IPS-18c (cell line): ENCODE data around the gene GNB1L.
"Not testable (repeated sequence)": the region's sequence is repeated elsewhere in the genome, so short reads cannot be mapped to it uniquely, and the experiment has no call there.

ENCODE experiments used
- H3K4me3 ChIP-seq: 2 replicates; pipeline ENCODE4 v1.7.0; 2013; ENCODE audit warnings: low read depth, mild to moderate bottlenecking, low read length, moderate library complexity; ENCODE audit not compliant: insufficient read depth
- H3K9me3 ChIP-seq: one replicate; pipeline ENCODE4 v1.6.1; 2013; ENCODE audit warnings: mild to moderate bottlenecking, low read length, moderate library complexity; ENCODE audit not compliant: control insufficient read depth, insufficient read depth

The GNB1L gene

DNA sequence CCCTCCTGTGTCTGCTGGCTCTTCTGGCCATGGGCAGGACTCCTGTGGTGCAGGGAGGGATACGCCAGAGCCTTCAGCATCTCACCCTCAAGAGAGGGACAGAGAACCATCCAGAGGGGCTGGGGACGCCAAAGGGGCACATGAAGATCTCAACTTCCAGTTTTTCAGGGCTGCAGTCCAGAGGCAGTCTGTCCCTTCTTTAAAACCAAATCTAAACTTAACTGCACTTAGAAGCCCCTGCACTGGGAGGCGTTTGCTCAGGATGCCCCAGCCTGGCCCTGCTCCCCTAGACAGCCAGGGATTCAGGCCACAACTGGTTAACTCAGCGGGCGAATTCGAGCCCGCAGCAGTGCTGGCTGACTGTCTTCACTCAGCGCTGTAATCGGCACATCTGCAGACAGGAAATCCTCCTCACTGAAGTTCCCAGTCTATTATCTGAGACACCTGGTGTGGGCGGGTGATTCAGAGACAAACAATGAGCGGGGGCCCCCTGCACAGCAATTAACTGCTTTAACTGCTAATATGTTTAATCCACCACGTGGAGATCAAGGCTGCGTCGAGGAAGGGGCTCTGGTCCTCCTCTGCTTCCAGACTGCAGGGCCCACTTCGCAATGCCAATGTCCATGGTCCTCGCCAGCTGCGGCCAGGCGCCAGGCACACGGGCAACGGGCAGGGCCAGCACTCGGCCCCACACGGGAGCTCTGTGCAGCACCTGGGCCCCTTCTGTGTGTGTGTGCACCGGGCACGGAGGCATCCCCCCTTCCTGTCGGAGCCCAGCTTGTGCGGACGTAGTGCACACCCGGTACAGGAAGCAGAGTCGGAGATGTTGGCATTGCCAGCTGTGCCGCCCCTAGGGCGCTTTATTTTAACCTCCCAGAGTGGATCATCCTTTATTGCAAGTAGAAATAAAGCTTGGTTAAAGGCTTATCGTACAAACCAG lies 36.9 kb upstream of the GNB1L start:
- Histone ChIP-seq H3K4me3 (no peak overlapping the region; the same call in 1 of the 2 replicates), H3K9me3 (no peaks in the 10 kb centered on the region)

DNA sequence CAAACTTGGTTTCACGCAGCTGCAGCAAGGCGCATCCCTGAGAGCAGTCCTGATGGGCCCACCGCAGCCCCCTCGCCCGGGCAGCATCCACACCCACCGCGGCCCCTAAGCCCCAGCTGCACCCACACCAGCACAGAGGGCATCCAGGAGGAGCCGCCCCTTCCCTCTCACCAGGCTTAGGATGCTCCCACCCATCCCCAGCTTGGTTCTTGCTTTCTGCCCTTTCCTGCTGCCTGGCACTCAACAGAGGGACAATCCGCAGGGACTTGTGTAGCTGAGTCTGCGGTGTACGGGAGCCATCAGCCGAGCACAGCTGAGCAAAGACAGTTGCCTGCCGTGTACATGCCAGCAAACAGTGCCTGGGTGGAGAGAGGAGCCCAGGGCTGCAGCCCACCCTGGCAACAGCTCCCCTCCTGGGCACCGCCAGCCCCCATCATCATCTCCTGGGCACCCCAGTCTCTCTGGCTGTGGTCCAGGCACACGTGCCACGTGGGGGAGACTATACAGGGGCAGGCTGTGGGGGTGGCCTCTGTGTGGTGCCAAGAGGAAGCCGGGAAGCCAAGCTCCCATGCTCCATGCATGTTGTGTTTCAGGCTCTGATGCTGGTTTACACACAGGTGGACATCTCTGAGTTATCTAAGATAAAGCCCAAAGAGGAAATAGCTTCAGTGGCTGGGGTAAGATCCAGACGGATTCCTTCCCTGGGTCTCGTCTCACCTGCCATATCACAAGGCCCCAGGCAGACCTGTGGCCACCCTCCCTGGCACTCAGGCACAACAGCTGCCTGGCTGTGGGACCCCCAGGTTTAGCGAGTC lies 36.0 kb upstream of the GNB1L start:
- H3K9me3 ChIP-seq: no peaks in the 10 kb centered on the region
- no peak overlapping the region for H3K4me3 ChIP-seq

DNA sequence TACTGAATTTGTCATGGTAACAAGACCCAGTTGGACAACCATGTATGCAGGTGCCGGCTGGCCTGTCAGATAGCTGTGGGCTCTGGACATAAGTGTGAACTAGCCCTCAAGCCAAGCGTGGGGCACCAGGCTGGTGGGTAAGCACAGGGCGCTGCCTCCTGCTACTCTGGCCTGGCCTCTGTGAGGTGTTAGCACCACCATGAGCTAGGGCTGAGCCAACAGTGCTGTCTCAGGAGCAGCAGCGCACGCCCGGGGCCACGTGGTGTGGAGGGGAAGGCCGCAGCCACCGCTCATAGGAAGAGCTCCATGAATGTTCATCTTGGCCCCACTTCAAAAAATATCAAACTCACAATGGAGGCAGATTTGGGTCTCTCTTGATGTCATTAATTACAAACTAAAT lies 35.3 kb upstream of the GNB1L start:
- H3K4me3 ChIP-seq: no peak overlapping the region
- no peaks in the 10 kb centered on the region for H3K9me3 ChIP-seq

DNA sequence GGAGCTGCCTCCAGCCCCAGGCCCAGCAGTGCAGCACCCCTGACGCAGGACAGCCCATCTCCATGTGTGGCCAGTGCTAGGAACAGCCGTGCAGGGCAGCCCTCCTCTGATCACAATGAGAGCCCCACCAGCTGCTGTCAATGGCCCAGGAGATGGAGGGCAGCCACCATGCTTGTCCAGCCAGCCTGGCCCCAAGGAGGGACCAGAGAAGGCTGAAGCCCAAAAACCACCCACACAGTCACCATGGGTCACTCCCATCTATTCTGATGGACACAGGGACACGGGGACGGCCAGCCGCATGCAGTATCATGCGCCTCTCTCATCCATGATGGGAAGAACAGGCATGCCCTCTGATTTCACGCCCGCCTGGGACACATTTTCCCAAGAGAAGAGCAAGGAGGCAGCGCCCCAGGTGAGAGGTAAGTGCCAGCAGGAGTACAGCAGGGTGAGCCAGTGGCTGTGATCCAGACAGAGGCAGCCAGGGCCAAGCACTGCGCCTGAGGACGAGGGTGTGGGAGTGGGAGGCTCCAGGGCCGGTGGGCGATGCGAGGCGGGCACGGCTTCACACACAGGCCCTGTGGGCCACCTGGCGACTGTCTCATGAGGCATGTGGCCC lies 33.6 kb upstream of the GNB1L start:
- H3K9me3 ChIP-seq: no peaks in the 10 kb centered on the region

DNA sequence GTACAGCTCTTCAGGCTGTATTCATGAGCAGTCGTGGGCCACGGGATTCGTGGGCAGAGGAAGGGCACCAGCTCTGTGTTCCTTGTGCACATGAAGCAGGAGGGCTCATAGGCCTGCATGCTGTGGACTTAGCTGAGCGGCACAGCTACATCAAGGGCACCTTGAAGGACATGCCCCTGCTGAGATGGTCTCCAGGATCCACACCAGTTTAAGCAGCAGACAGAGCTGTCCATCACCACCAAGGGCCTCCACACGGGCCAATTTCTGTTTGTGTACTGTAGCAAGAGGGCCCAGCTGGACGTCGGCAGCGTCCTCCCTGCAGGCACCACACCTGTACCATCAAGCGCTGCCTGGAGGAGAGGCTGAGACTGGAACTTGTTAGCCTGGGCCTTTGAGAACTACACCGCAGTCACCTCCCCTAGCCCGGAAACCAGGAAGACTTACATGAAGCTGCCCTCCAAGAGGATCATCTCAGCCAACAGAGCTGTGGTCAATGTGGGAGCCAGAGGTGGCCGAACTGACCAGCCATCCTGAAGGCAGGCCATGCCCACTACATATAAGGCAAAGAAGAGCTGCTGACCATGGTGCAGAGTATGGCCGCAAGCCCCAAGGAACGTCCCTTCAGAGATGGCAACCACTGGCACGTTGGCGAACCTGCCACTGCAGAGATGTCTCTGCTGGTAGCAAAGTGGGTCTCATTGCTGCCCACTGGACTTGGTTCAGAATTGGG lies 32.7 kb upstream of the GNB1L start:
- Histone ChIP-seq H3K4me3 (no peak overlapping the region), H3K9me3 (no peaks in the 10 kb centered on the region)

More for the DNA sequence above, 33.6 kb upstream of the GNB1L start:
- H3K4me3 ChIP-seq: no peak overlapping the region

DNA sequence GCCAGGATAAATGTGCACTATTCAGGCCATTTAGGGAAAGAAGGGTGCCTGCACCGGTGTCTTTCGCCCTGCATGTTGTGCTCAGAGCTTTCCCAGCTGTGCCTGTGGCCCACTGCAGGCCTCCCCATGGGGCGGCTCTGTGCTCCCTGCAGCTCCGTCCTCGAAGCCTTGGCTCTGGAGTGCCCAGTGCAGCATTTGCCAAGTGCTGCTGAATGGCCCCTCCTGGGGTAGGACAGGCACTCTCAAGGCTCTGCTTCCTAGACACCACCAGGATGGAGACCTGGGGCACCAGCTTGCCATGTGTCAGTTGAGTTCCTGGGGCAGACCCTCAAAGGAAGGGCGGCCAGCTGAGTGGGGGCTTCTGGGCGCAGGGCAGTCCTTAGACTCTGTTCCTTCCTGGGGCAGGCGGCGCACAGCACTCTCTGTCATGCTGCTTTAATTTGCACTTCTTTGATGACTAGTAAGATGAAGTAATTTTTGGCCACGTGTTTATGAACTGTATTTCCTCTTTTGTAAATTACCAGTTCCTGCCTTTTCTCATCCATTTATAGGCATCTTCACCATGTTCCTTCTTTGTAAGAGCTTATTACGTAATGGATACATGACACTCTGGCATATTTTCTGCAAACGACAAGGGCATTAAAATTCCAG lies 32.1 kb upstream of the GNB1L start:
- no peaks in the 10 kb centered on the region for H3K9me3 ChIP-seq
- no peak overlapping the region for H3K4me3 ChIP-seq

DNA sequence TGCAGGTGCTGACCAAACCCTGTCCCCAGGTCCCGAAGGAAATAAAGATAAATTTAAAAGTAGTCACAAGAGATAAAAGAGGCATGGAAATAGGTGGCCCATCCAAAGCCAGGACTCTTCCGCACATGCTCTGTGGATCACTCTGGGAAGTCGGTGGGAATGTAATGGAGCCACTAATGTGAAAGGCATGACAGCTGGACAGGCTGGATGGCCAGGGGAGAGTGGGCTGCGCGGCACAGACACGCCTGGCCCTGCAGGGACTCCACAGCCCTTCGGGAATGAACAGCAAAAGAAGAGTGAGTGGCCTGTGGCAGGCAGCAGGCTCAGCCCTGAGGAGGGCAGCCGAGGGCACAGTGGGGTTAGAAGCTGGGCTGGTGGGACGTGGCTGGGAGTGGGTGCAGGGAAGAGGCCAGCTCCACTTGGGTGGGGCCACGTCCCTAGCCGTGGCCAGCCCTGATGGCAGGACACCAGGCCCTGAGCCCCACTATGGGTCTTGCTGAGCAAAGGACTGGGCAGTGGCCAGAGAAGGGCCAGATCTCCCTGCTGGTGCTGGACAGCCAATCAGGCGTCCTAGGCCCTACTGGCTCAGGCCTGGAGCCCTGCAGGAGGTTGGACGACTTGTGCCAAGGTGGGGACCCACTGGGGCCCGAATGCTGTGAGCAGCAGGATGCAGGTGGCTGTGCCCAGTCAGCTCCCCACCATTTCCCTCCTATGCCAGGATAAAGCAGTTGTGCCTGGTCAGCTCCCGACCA lies 31.3 kb upstream of the GNB1L start:
- H3K4me3 ChIP-seq: no peak overlapping the region
- H3K9me3 ChIP-seq: no peaks in the 10 kb centered on the region

DNA sequence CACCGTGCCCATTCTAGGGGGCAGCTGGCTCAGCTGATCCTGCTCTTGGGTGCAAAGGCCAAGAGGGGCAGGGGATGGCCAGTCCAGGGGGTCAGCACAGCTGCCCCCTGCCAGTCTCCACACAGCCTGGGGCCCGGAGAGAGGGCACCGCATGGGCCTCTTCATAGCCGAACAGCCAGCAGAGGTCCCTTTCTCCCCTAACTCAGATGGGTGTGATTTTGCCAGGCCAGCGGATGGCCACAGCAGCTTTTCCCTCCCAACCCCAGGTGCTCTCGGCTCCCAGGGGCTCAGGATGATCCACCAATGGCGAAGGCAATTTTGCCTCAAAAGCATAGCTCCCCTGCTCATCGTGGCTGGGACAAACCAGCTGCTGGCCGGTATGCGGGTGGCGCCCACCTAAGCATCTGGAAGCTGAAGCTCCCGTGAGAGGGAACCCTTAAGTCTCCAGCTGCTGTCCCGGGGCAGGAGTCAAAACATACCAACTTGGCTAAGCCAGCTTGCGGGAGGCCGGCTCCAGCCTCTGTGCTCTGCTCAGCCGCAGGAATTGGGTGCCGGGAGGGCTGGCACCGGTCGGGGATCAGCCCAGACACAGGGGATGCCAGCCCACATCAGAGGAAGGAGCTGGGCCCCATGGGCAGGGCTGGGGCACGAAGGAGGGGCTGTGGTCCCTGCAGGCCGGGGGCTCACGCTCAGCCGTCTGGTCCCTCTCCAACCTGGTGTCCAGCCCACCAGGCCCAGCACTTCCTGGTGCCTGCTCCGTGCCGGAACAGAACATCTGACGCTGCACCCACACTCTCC lies 30.5 kb upstream of the GNB1L start:
- Histone ChIP-seq H3K9me3 (no peaks in the 10 kb centered on the region), H3K4me3 (no peak overlapping the region)

DNA sequence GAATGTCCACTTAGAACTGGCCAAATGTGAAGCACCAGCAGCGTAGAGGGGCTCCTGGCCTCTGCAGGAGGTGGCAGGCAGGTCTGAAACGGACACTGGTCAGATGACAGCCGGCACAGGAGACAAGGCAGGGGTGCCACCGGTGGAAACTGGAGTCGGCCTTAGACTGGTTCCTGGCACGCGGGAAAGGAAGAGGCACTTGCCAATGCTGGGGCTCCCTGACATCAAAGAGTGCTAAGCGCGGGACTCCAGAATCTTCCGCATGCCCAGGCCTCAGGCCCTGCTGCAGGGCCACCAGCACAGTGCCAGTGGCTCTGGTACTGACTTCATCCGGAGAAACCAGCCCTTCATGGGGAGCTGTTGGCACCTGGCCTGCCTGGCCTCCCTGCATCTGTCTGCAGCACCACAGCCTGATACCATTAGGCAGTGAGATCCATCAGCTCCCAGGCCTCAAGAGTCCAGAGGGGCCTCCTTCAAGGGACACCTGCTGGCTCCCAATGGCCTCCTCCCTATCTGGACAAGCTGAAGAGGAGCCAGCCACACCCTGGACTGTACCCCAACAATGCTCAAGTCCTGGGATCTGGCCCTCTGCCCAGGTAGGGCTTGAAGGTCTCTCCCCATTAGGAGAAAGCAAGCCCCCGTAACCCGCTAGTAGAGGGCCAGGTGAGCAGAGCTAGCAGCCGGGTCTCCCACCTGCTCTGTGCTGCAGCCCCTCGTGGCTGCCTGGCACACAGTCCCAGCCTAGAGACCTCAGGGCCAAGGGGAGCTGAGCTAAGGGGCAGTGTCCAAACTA lies 29.7 kb upstream of the GNB1L start:
- H3K9me3 ChIP-seq: no peaks in the 10 kb centered on the region
- H3K4me3 ChIP-seq: no peak overlapping the region

DNA sequence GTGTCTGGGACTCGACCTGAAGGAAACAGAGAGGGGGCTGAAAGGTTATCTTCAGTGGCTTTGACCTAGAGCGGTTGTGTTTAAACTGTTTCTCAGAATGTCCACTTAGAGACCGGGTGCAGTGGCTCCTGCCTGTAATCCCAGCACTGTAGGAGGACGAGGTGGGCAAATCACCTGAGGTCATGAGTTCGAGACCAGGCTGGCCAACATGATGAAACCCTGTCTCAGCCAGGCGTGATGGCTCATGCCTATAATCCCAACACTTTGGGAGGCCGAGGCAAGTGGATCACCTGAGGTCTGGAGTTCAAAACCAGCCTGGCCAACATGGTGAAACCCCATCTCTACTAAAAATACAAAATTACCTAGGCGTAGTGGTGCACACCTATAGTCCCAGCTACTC lies 28.8 kb upstream of the GNB1L start:
- not testable (repeated sequence) for H3K9me3 ChIP-seq, H3K4me3 ChIP-seq

DNA sequence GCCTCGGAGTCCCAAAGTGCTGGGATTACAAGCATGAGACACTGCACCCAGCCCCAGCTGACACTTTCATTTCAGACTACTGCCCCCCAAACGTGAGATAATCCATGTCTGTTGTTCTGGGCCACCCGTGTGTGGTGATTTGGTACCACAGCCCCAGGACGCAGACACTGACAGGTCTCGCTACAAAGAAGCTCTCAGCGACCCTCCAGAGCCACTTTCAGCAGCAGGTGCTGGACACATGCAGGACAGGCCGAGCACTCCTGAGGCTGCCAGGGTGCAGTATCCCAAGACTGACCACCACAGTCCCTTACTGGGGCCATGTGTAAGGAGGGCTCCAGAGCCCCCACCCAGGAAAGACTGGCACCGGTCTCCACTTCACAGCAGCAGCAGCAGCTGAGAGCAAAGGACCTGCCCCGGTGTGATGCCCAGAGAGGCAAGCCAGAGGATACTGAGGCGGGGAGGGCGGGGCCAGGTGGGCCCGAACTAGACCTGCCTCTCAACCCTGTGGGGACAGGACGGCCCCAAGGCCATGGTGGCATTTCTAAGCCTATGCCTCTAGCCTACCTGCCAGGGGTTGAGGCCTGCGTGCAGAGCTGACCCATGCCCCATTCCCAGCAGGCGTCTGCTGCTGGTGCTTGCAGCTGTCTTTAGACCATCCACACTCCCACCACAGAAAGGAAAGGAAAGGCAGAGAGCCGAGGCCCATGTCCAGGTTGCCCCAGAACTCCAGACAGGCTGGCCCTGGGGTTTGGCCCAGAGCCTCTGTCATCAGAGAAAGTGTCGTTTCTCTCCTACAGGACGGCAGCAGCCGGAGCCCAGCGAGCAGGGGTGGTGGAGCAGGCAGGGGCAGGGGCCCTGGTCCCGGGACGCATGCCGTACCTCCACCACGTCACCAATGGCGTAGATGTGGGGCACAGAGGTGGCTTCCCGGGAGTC lies 28.0 kb upstream of the GNB1L start:
- Histone ChIP-seq H3K9me3 (no peaks in the 10 kb centered on the region), H3K4me3 (no peak overlapping the region)

DNA sequence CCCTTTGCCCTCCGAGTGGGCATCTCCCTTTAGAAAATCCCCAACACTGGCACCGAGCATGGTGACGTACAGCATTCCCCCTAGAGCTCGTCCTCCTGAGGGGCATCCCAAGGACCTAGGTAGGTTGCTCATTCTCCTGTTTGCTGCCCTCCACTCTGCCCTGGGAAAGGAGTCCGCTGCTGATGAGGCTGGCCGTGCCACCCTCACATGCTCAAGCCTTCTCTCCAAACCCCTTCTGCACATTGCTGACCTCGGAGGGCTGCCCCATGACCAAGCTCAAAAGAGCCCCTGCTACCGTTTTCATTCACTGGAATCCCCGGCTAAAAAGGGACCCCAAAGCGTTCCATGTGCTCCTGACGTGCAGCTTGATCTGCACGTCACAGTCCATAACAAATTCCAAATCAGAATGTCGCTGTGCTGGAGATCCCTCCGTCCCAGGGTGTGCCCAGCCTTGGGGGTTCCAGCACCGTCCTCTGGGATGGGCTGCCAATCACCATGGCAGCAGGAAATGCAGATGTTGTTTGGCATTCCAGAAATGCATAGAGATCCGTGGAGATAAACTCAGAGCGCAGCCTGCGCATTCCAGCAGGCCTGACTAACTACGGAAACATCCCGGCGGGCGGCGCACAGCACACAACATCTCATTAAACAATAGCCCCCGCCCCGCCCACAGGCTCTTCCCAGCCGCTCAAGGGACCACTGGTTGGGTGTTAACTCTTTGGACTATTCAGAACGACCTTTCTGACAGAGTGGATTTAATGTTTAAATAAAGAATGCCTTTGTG lies 26.3 kb upstream of the GNB1L start:
- Histone ChIP-seq H3K9me3 (no peaks in the 10 kb centered on the region), H3K4me3 (peak overlapping the region; percentile 28)
